Colon (tissue), 2 donors: ENCODE measurements around the gene BAG3.

ENCODE experiments used
- FAIRE-seq: peaks from 2 replicates; lab custom pipeline; 2012; peaks lifted over from hg19 to GRCh38; lab: Jason Lieb, UNC
- donor health status: control.
- donor health status: control.

Gene BAG3

DNA sequence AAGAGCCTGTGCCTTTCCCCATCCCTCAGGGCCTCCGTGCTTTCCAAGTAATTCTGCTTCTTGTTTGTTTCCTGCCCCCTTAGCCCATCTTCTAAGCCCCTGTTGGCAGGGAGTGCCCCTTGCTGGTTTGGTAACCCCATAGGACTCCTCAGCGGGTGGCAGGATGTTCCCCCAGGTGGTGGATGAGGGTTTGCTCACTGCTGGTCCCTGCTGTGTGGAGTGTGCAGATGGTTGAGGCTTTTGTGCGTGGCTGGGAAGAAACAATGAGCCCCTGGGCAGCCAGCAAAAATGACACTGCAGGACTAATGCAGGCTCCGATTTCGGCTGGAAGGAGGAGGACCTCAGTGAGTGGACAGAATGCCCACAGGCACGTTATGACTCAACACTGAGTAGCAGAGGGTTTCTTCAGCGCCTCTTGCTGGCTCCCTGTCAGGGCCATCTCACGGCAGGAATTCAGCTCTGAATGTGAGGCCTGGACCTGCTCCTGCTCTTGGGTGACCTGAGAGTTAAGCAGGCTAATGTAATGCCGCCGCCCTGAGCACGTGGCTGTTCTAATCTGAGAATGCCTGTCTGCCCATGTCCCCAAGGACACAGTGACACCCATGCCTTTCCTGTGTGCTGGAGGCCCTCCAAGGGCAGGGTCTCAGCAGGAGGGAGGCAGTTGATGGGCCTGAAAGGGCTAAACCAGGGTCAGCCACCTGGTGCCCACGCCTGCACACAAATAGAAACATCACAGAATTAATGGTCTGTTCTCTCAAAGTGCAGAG is 16.6 kb downstream of the BAG3 start:
- FAIRE-seq, result no peak

DNA sequence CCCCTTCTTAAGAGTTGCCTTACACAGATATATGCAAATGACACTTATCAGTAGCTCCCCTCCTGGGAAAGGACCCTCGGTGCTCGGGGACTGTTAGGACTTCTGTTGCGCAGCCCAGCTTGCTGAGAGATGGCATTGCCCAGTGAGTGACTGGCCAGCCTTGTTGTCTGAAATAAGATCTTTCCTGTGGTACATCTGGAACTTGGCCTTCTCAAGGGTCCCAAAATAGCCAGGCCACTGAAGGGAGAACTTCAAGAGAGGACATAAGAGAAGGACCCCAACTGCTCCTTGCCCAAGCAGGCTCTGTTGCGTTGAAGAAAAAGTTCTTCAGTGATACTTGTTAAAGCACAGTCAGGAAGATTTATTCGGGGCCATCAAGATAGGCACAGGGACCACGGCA is 17.3 kb downstream of the BAG3 start:
- no peak for FAIRE-seq

DNA sequence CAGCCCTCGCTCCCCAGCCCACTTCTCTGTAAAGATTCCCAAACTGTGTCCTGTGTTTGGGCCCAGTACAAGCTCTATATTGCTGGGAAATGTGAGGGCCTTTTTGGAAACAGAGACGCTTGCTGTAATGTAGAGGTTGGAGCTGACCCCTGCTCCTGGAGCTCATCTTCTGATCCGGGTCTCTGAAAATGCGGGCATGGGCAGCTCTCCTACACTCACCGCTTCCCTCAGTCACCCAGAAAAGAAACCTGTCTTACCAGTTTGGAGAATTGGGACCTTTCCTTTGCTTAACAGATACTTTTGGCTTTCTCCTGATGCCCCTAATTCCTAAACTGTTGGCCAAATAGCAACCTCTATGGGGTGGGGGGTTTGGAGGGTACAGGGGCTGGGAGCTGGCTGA is 18.2 kb downstream of the BAG3 start:
- no peak for FAIRE-seq

DNA sequence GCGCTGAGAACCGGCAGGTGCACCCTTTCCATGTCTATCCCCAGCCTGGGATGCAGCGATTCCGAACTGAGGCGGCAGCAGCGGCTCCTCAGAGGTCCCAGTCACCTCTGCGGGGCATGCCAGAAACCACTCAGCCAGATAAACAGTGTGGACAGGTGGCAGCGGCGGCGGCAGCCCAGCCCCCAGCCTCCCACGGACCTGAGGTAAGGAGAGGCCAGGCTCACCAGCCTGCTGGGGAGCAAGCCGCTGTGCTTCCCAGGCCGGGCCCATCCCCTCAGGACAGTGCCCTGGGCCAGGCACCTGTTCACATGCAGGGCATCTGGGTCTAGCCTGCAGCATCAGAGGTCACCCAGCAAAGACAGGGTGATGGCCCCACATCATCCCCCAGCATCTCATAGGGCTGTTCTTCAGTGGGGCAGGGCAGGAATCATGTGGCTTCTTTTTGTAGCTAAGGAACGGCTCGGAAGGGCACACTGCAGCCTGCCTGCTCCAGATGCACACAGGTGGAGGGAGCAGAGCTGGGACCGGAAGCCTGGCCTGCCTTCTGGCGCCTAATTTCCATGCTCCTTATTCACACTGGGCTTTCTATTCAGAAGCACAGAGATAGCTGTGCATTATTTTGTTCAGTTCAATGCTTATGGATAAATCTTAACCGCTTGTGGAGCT is 18.9 kb downstream of the BAG3 start:
- no peak for FAIRE-seq

DNA sequence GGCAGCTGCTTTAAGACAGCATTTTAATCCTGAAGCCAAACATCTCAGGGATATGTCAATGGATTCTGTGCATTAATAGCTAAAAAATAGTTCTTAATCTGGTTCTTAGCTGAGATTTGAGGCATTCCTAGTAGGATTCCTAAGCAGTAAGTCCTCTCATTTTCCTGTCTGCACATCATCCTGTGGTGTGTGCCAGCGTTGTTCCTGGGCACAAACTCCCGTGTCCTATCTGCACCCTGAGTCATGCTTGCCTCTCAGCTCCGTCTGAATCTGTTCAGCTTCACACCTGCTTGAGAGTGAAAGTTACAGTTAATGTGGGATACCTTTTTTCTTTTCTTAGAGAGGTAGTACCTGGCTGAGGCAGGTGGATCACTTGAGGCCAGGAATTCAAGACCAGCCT is 19.5 kb downstream of the BAG3 start:
- FAIRE-seq, result no peak

DNA sequence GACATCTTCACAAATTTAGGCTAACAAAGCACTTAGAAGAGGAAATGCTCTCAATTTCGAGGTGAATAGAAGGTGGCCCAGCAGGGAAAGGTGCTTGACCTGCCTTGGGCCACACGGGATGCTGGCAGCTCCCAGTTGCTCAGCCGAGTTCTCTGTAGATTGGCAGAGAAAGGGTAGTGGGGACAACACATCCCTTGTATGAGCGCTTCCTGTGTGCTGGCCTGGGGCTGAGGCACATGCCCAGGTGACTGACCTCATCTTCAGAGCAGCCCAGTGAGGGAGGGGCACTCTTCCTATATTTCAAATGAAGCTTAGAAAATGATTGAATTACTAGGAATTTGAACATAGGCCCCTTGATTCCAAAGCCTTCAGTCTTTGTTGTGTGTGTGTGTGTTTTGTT is 20.2 kb downstream of the BAG3 start:
- no peak for FAIRE-seq

DNA sequence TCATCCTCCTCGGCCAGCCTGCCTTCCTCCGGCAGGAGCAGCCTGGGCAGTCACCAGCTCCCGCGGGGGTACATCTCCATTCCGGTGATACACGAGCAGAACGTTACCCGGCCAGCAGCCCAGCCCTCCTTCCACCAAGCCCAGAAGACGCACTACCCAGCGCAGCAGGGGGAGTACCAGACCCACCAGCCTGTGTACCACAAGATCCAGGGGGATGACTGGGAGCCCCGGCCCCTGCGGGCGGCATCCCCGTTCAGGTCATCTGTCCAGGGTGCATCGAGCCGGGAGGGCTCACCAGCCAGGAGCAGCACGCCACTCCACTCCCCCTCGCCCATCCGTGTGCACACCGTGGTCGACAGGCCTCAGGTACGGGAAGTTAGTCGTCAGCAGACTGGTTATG is 21.1 kb downstream of the BAG3 start:
- FAIRE-seq, result no peak

DNA sequence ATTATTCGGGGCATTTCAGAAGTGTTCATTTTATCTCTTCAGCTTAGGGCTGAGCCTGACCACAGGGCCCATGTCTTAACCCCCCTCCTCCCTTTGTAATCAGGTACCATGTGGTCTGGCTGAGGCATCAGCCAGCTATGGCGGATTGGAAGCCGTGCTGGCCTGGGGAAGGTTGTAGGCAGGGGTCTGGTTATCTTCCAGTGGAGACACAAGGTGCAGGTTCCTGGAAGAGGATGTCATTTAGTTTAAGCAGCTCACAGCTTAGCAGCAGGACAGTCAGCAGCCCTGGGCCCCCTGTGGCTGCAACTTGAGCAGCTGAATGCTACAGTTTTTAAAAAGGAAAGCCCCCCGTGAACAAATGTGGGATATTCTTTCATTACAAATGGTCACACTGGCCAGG is 22.1 kb downstream of the BAG3 start:
- FAIRE-seq, result no peak

DNA sequence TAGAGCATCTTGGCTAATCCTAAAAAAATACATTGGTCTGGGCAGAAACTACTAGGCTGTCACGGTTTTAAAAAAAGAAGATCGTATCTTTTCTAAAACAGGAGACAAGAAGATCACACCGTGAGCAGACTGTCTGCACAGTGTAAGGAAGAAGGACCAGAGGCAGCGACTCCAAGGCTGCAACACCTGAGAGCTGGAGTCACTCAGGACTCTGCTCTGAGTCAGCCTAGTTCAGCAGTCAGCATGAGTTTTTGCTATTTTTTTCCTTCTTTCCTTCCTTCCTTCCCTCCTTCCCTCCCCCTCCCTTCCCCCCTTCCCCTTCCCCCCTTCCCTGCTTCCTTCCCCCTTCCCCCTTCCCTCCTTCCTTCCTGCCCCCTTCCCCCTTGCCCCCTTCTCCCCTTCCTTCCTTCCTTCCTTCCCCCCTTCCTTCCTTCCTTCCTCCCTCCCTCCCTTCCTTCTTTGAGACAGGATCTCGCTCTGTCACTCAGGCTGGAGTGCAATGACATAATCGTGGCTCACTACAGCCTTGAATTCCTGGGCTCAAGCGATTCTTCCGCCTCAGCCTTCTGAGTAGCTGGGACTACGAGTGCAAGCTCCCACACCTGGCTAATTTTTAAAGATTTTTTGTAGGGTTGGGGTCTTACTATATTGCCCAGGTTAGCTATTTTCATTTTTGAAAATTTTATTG is 24.4 kb downstream of the BAG3 start:
- FAIRE-seq, result no peak

DNA sequence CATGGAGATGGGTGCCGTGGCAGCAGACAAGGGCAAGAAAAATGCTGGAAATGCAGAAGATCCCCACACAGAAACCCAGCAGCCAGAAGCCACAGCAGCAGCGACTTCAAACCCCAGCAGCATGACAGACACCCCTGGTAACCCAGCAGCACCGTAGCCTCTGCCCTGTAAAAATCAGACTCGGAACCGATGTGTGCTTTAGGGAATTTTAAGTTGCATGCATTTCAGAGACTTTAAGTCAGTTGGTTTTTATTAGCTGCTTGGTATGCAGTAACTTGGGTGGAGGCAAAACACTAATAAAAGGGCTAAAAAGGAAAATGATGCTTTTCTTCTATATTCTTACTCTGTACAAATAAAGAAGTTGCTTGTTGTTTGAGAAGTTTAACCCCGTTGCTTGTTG is 25.9 kb downstream of the BAG3 start:
- FAIRE-seq, result no peak

DNA sequence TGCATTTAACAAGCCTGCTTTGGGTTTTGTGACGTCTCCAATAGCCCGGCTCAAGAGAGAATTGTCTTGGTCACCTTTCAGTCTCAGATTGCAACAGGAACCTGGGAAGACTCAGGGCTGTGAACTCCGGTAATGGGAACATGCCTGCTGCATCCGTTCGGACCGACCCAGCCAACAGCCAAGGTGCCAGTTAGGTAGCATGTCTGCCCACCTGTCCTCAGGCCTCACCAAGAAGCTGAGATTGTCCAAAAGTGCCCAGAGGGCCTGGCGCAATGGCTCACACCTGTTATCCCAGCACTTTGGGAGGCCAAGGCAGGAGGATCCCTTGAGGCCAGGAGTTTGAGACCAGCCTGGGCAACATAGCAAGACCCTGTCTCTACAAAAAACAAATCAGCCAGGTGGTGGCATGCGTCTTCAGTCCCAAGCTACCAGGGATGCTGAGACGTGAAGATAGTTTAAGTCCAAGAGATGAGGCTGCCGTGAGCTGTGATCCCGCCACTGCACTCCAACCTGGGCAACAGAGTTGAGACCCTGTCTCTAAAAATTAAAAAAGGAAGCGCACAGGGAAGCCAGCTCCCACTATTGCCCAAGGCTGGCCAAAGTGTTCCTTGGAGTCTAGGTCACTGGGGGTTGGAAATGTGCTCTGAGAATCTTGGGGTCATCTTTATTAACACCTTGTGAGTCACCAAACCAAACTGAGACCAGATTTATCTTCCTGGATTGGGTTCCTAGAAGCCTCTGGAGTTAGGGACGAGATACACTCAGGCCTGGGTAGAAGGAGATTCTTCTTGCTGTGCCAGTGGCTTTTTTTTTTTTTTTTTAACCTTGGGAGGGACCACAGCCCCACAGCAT is 26.9 kb downstream of the BAG3 start:
- FAIRE-seq, result no peak

DNA sequence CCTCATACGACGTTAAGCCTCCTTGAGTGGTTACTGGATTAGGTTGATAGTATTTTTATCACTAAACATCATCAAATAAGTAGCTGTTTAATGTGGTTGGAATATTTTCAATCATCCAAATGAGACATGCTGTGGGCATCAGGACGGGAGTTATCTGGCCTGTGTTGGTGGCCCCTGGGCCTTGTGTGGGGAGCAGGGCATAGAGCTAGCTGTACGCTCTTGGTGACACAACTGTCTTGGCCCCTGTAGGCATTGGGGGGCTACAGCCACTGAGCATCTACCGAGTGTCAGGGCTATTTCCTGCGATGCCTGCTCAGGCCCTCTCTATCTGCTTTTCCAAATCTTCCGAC is 28.3 kb downstream of the BAG3 start:
- FAIRE-seq, result no peak

DNA sequence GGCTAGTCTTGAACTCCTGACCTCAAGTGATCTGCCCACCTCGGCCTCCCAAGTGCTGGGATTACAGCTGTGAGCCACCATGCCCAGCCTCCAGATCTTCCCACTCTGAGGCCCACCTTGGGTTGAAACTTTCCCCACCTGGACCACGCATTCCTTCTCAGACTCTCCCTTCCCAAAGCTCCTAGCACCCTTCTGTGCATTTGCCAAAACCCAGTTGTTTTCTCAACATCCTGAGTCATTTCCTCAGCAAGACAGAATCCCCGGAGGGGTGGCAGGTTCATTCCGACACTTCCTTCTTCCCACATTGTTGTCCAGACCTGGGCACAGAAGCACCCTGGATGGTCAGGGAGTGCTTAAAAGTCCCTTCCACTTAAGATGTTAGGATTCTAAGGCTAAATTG is 28.9 kb downstream of the BAG3 start:
- no peak for FAIRE-seq

DNA sequence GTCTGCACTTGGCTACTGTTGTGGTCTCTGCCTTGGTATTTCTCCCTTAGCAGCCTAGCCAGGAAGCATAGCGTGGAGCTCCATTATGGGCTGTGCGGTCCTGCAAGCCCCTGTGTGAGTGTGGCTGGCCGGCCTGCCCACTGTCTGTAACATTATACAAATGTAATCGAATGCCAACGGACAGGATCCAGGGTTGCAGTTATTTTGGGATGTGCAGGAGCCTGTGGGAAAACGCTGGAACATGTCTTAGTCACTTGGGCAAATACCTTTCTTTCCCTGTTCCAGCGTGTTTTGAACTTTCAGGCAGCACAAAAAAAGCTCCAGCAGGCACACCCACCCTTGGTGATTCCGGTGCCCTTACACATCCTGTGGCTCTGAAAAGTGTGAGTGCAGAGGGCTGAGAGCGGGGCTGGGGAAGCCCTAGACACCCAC is 29.5 kb downstream of the BAG3 start:
- FAIRE-seq, result no peak

DNA sequence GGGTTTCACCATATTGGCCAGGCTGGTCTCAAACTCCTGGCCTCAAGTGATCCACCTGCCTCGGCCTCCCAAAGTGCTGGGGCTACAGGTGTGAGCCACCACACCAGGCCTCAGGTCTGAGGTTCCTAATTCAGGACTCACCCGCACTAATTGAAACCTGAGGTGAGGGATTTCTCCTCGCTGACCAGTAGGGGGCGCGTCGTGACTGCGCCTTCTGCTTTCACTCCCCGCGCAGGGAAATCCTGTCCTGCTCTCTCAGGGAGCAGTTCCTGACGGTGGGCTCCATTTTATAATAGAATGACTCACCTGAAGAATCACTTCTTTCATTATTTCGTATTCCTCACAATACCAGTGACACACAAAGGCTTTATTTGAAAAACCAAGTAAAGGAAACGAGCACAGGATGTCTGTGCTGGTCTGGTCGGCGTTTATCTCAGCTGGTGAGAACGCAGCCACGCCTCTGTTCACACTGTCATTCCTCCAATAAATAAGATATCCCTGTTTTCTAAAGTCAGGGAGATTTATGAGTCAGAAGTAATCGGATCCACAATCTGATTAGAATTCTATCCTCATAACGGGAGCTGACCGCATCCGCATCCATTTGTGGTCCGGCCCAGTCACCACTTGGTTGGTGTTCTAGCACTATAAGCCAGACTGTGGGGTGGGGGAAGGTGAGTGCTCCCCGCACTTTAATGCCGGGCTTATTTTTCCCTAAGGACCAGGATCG is 35.4 kb downstream of the BAG3 start:
- FAIRE-seq, result no peak

DNA sequence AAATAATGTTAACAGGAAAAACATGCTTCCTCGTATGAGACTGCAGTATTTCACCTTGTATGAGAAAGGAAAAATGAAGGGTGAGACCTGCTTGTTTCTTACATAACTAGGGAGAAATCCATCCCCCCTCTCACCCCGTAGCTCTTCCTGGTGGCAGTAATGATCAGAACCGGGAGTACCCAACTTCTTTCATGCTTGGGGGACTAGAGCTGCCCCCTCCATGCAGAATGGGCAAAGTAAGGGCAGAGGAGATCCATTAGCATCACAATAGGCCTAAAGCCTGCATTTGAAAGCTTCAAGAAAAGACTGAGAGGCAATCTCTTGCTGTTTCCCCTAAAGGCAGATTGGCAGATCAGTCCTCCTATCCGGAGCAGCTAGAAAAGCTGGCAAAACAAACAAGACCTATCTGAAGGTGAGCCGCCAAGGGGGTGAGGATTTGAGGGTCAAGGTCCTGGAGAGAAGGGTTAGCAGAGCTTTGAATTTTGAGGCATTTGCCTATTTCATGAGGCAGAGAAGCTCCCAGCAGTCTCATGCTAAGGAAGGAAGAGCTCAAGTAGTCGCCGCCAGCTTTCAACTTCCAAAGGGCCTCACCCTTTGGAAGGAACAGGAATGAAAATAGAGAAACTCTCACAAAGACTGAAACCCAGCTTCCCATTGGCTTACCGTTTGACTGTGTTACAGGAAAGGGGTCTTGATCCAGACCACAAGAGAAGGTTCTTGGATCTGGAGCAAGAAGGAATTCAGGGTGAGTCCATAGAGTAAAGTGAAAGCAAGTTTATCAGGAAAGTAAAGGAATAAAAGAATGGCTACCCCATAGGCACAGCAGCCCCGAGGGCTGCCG is 36.2 kb downstream of the BAG3 start:
- FAIRE-seq, result no peak

DNA sequence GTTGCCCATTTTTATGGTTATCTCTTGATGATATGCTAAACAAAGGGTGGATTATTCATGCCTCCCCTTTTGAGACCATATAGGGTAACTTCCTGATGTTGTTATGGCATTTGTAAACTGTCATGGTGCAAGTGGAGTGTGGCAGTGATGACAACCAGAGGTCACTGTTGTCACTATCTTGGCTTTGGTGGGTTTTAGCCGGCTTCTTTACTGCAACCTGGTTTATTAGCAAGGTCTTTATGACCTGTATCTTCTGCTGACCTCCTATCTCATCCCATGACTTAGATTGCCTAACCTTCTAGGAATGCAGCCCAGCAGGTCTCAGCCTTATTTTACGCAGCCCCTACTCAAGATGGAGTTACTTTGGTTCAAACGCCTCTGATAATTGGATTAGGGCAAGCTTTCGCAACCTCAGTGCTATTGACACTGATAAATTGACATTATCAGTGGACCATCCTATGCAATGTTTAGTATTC is 36.9 kb downstream of the BAG3 start:
- no peak for FAIRE-seq

DNA sequence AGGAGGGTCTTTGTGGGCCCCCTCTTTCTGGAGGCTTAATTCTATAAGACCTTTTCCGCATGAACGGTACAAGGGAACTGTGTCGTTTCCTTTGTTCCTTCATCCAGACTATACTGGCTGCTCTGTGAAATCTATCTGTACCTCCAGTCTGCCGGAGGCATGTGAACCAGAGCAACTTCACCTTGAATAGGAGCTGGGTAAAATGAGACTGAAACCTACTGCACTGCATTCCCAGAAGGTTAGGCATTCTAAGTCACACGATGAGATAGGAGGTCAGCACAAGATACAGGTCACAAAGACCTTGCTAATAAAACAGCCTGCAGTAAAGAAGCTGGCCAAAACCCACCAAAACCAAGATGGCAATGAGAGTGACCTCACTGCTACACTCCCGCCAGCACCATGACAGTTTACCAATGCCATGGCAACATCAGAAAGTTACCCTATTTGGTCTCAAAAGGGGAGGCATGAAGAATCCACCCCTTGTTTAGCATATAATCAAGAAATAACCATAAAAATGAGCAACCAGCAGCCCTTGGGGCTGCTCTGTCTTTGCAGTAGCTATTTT is 37.9 kb downstream of the BAG3 start:
- no peak for FAIRE-seq

DNA sequence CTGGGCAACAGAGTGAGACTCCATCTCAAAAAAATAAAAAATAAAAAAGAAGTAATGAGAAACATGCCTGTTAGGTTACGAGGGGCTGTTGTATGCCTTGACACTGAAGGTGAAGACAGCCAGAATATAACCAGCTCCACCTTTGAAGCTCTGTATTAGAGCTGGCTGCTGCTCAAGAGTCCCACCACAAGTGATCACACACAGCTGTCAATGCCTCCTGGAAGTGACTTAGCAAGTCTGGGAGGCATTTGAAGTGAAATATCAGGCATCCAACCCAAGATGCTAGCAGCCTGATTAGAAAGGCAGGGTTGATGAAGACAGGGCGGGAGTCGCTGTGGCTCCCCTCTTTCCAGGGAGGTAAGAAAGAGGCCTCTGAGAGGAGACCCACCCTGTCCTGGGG is 40.5 kb downstream of the BAG3 start:
- no peak for FAIRE-seq

DNA sequence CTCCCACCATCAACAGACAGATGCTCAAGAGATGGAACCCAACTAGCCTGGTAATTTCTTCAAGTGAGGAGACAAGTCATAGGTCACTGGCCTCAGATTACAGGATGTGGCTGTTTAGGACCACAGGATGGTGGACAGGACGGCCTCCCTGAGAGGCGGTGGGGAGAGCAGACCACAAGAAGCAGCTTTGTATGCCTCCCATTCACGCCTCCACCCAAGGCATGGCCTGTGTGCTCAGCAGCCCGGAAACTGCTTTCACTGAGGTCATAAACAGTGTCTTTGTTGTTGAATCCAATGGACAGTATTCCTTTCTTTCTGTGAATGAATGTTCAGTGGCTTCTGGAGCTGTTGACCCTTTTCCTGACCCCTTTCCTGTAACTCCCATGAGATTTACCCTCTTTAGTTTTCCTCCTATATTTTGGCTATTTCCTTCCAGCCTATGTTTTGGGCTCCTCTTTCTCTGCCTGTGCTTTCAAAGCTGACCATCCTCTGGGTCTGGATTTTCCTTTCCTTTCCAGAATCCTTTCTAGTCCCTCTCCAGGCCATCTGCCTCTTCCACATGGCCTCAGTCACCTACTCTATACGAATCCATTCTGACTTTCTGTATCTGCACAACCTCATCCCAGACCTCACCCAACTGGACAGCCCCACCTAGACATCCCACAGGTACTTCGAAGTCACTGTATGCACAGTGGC is 42.2 kb downstream of the BAG3 start:
- no peak for FAIRE-seq
